Liver (tissue), 9 donors: ENCODE data around the gene FBXO34. TPM values are rescaled to one million over a fixed set of nuclear protein-coding genes. Genes with fewer than 3 reads are reported as not detected.

Experiments
- DNase-seq: peaks from one replicate; pipeline ENCODE4 v3.0.0-alpha.2; 2017; ENCODE audit warnings: low spot score
- H3K27ac ChIP-seq, 2 donors: one replicate each; pipeline ENCODE4 v1.7.0; 2013; ENCODE audit warnings: inconsistent platforms in 2 of 2, low read length in 2 of 2, control low read depth in 1 of 2, low read depth in 1 of 2, mild to moderate bottlenecking in 1 of 2
- H3K27me3 ChIP-seq, 4 donors: one replicate each; pipeline versions ENCODE4 v1.6.1 to v1.7.0; 2013; ENCODE audit warnings: low read length in 3 of 4, inconsistent platforms in 1 of 4, mild to moderate bottlenecking in 1 of 4, moderate library complexity in 1 of 4; ENCODE audit not compliant: control insufficient read depth in 4 of 4, insufficient read depth in 4 of 4
- H3K36me3 ChIP-seq, 4 donors: one replicate each; pipeline versions ENCODE4 v1.6.1 to v1.7.0; 2013; ENCODE audit warnings: low read length in 3 of 4, mild to moderate bottlenecking in 3 of 4, low read depth in 1 of 4, moderate library complexity in 1 of 4; ENCODE audit not compliant: control insufficient read depth in 4 of 4, insufficient read depth in 3 of 4
- H3K4me1 ChIP-seq, 4 donors: one replicate each; pipeline versions ENCODE4 v1.6.1 to v1.7.0; 2013; ENCODE audit warnings: low read length in 3 of 4, mild to moderate bottlenecking in 3 of 4, moderate library complexity in 1 of 4; ENCODE audit not compliant: control insufficient read depth in 4 of 4, insufficient read depth in 4 of 4
- H3K4me3 ChIP-seq, 3 donors: one replicate each; pipeline versions ENCODE4 v1.6.1 to v1.7.0; 2013; ENCODE audit warnings: low read length in 3 of 3, control low read depth in 1 of 3, low read depth in 1 of 3, mild to moderate bottlenecking in 1 of 3
- H3K9ac ChIP-seq, 2 donors: one replicate each; pipeline ENCODE4 v1.7.0; 2013; ENCODE audit warnings: low read length in 2 of 2, mild to moderate bottlenecking in 2 of 2, moderate library complexity in 2 of 2, control low read depth in 1 of 2, low read depth in 1 of 2
- H3K9me3 ChIP-seq, 4 donors: one replicate each; pipeline versions ENCODE4 v1.6.1 to v1.7.0; 2013; ENCODE audit warnings: low read length in 3 of 4; ENCODE audit not compliant: control insufficient read depth in 4 of 4
- CTCF ChIP-seq: fragments of 150-350 bp; IDR thresholded peaks from 2 replicates; pipeline ENCODE4 v1.5.1; 2017; ENCODE audit warnings: improper control_type of control experiment, low read depth, low read length; ENCODE audit not compliant: missing input control
- EGR1 ChIP-seq, 2 donors: IDR thresholded peaks; 2 replicates each; pipeline ENCODE4 v1.6.1; 2016 to 2018; ENCODE audit warnings: antibody characterized with exemption in 2 of 2, low read depth in 2 of 2
- FOXA1 ChIP-seq: IDR thresholded peaks from 2 replicates; pipeline ENCODE4 v1.6.1; 2016; ENCODE audit warnings: antibody characterized with exemption
- FOXA2 ChIP-seq: IDR thresholded peaks from 2 replicates; pipeline ENCODE4 v1.6.1; 2016; ENCODE audit warnings: antibody characterized with exemption
- GABPA ChIP-seq, 2 donors: IDR thresholded peaks in 1 of 2; conservative IDR thresholded peaks in 1 of 2; 2 replicates each; pipeline ENCODE4 v1.6.1; 2016; ENCODE audit warnings: antibody characterized with exemption in 2 of 2, mild to moderate bottlenecking in 1 of 2, moderate library complexity in 1 of 2
- HNF4A ChIP-seq, 2 donors: conservative IDR thresholded peaks; 2 replicates each; pipeline ENCODE4 v1.6.1; 2016; ENCODE audit warnings: antibody characterized with exemption in 2 of 2, mild to moderate bottlenecking in 2 of 2
- HNF4G ChIP-seq: IDR thresholded peaks from 2 replicates; pipeline ENCODE4 v1.6.1; 2016; ENCODE audit warnings: antibody characterized with exemption
- JUND ChIP-seq, 2 donors: IDR thresholded peaks; 2 replicates each; pipeline ENCODE4 v1.6.1; 2016; ENCODE audit warnings: antibody characterized with exemption in 2 of 2
- NR2F2 ChIP-seq: IDR thresholded peaks from 2 replicates; pipeline ENCODE4 v1.6.1; 2016; ENCODE audit warnings: antibody characterized with exemption
- RAD21 ChIP-seq, 2 donors: IDR thresholded peaks; 2 replicates each; pipeline ENCODE4 v1.6.1; 2016; ENCODE audit warnings: antibody characterized with exemption in 2 of 2, mild to moderate bottlenecking in 2 of 2
- SP1 ChIP-seq: IDR thresholded peaks from 2 replicates; pipeline ENCODE4 v1.6.1; 2018; ENCODE audit warnings: antibody characterized with exemption, mild to moderate bottlenecking
- TAF1 ChIP-seq: conservative IDR thresholded peaks from 2 replicates; pipeline ENCODE4 v1.6.1; 2016; ENCODE audit warnings: antibody characterized with exemption, mild to moderate bottlenecking
- YY1 ChIP-seq: IDR thresholded peaks from 2 replicates; pipeline ENCODE4 v1.6.1; 2016; ENCODE audit warnings: antibody characterized with exemption, mild to moderate bottlenecking
- ZBTB33 ChIP-seq: IDR thresholded peaks from 2 replicates; pipeline ENCODE4 v1.6.1; 2016; ENCODE audit warnings: antibody characterized with exemption
- WGBS: extraction: QIAGEN DNeasy Blood & Tissue Kit; methylation state at CpG from one replicate; pipeline ENCODE4 v1.1.7; 2013; 5-methylcytosine and 5-hydroxymethylcytosine counted together
- polyA plus RNA-seq, 2 donors: library from polyadenylated mRNA; stranded (reverse) in 1 of 2; unstranded in 1 of 2; fragments of 200-250 nt in 1 of 2; fragments of >200 nt in 1 of 2; fragmentation: Nextera tagmentation in 1 of 2; extraction: Ambion mirVana in 1 of 2; gene quantifications; one replicate each; pipeline versions ENCODE4 v1.2.1 to v1.2.3, GENCODE V29; 2013 to 2015
- total RNA-seq, 2 donors: library from RNA; depleted of rRNA; stranded (reverse); fragments of >200 nt; gene quantifications; one replicate each; pipeline ENCODE4 v1.2.3, GENCODE V29; 2014
- TF ChIP-seq, protein P1 (sequence below): IDR thresholded peaks from 2 replicates; pipeline ENCODE4 v1.6.1; 2016; ENCODE audit warnings: antibody characterized with exemption, mild to moderate bottlenecking
- TF ChIP-seq, protein P2 (sequence below): IDR thresholded peaks from 2 replicates; pipeline ENCODE4 v1.6.1; 2016; ENCODE audit warnings: antibody characterized with exemption
- TF ChIP-seq, protein P3 (sequence below): IDR thresholded peaks from 2 replicates; pipeline ENCODE4 v1.6.1; 2016; ENCODE audit warnings: antibody characterized with exemption
- donor health status: healthy.
- donor health status: healthy.
- donor health status: healthy.
- donor health status: healthy.
- donor health status: healthy.

Gene FBXO34
- total and polyA plus RNA-seq, 4 donors, result 4.2 to 25.8 (median 10.1) TPM

DNA sequence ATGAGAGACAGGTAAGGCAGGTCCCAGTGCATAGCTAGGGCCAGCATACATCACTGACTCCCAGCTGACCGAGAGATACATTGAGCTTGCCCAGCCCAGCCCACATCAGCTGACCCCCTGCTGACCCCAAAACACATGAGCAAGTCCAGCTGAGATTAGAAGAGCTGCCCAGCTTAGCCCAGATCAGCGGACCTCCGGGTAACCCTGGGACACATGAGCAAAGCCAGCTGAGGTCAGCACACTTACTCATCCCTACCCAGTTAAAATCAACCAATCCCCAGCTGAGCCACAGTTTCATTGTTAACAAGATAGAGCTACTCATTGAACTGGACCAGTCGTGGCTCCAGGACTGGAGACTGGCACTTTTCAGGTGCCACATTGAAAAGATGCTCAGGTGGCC lies 21.8 kb upstream of the FBXO34 start:
- WGBS, result 42% methylated on average over 4 of the region's 4 CpGs
- DNase-seq, result no peak

More for the DNA sequence above, 21.8 kb upstream of the FBXO34 start:
- Histone ChIP-seq H3K27me3 (no peaks in the 10 kb centered on the region), H3K9me3 (no peaks in the 10 kb centered on the region), H3K36me3 (no peaks in the 10 kb centered on the region), H3K27ac (no peak overlapping the region), H3K4me1 (no peaks in the 10 kb centered on the region), H3K9ac (no peak overlapping the region), H3K4me3 (no peak overlapping the region)
- TF ChIP-seq FOXA1 (no peak), JUND (IDR thresholded peaks at IDR 0.05) (no peak), FOXA2 (no peak), CTCF (no peak), TAF1 (no peak), YY1 (no peak), EGR1 (IDR thresholded peaks at IDR 0.05; ENCODE audit: low read depth in 2 of 2) (no peak), SP1 (no peak), RAD21 (IDR thresholded peaks at IDR 0.05) (no peak), NR2F2 (no peak), ZBTB33 (no peak), HNF4G (no peak), HNF4A (conservative IDR thresholded peaks at IDR 0.05) (no peak), GABPA (IDR thresholded peaks at IDR 0.05 in 1 of 2, conservative IDR thresholded peaks at IDR 0.05 in 1 of 2) (no peak)
- TF ChIP-seq, protein P1, sequence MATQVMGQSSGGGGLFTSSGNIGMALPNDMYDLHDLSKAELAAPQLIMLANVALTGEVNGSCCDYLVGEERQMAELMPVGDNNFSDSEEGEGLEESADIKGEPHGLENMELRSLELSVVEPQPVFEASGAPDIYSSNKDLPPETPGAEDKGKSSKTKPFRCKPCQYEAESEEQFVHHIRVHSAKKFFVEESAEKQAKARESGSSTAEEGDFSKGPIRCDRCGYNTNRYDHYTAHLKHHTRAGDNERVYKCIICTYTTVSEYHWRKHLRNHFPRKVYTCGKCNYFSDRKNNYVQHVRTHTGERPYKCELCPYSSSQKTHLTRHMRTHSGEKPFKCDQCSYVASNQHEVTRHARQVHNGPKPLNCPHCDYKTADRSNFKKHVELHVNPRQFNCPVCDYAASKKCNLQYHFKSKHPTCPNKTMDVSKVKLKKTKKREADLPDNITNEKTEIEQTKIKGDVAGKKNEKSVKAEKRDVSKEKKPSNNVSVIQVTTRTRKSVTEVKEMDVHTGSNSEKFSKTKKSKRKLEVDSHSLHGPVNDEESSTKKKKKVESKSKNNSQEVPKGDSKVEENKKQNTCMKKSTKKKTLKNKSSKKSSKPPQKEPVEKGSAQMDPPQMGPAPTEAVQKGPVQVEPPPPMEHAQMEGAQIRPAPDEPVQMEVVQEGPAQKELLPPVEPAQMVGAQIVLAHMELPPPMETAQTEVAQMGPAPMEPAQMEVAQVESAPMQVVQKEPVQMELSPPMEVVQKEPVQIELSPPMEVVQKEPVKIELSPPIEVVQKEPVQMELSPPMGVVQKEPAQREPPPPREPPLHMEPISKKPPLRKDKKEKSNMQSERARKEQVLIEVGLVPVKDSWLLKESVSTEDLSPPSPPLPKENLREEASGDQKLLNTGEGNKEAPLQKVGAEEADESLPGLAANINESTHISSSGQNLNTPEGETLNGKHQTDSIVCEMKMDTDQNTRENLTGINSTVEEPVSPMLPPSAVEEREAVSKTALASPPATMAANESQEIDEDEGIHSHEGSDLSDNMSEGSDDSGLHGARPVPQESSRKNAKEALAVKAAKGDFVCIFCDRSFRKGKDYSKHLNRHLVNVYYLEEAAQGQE, result no peak
- TF ChIP-seq, protein P2, sequence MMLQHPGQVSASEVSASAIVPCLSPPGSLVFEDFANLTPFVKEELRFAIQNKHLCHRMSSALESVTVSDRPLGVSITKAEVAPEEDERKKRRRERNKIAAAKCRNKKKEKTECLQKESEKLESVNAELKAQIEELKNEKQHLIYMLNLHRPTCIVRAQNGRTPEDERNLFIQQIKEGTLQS, result no peak
- TF ChIP-seq, protein P3, sequence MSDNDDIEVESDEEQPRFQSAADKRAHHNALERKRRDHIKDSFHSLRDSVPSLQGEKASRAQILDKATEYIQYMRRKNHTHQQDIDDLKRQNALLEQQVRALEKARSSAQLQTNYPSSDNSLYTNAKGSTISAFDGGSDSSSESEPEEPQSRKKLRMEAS, result no peak
